GM12865 (cell line): ENCODE data around the gene TIMM50.

Experiments
- DNase-seq: peaks from one replicate; pipeline ENCODE4 v3.0.0; 2010; ENCODE audit warnings: low read depth
- H3K4me3 ChIP-seq: 2 replicates; pipeline ENCODE4 v1.5.1; 2011; ENCODE audit warnings: mild to moderate bottlenecking, low read depth, low read length, control low read depth
- CTCF ChIP-seq: IDR thresholded peaks from 2 replicates; pipeline ENCODE4 v1.5.1; 2011; ENCODE audit warnings: low read length, control low read depth, low read depth, inconsistent platforms; ENCODE audit not compliant: insufficient read depth; ENCODE audit errors: missing control alignments

Gene TIMM50

GRCh38 chr19:39463403-39463802 lies 17.2 kb upstream of the TIMM50 start:
- H3K4me3 ChIP-seq, result no peak overlapping the region
- no peak for DNase-seq
- no peak for TF ChIP-seq CTCF

GRCh38 chr19:39465956-39466747 lies 14.5 kb upstream of the TIMM50 start:
- no peak overlapping the region for H3K4me3 ChIP-seq
- TF ChIP-seq CTCF, result no peak
- DNase-seq, result no peak

GRCh38 chr19:39467941-39468340 lies 12.7 kb upstream of the TIMM50 start:
- TF ChIP-seq CTCF, result no peak
- no peak overlapping the region for H3K4me3 ChIP-seq
- no peak for DNase-seq

- DNase-seq, result no peak
- H3K4me3 ChIP-seq, result no peak overlapping the region
- TF ChIP-seq CTCF, result no peak
Observed at GRCh38 chr19:39469036-39469435, 11.6 kb upstream of the TIMM50 start.

GRCh38 chr19:39469567-39469966 lies 11.1 kb upstream of the TIMM50 start:
- TF ChIP-seq CTCF, result no peak
- H3K4me3 ChIP-seq, result no peak overlapping the region
- no peak for DNase-seq

- no peak overlapping the region for H3K4me3 ChIP-seq
- TF ChIP-seq CTCF, result no peak
- no peak for DNase-seq
Observed at GRCh38 chr19:39470724-39471339, 9.8 kb upstream of the TIMM50 start.
